ENCODE results near the gene GORAB. TPM values are rescaled to one million over a fixed set of nuclear protein-coding genes. Genes with fewer than 3 reads are reported as not detected.

The GORAB gene
- total and polyA plus RNA-seq, 12 donors, result 5.6 to 14.4 (median 9.4) TPM

DNA sequence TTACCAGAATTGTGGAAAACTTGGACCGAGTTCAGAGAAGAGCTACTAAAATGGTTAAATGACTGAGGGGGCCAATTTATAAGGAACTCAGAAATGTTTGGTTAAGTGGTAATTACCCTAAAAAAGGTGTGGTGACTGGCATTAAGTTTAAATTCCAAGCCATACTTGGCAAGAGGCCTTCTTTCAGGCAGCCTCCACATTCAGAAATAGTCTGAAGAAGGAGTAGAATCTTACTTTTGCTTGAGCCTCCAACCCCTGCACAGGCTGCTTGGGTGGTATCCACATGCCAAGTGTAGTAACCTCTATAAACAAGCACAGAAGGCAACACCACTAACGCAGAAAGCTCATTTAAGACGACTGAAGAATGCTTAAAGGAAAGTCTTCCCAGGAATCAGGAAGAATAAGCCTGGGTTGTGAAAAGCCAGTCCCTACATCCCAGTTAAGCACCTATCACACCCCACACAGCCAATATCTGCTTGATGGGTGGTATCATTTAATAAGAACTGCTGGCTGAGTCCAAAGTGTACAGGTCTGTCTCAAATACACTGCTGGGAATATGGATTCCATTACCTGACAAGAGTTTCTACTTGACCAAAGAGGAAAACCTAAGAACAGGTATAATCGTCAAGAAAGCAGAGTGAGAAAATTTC, 13.7 kb upstream of the GORAB start:
- no peaks in the 10 kb centered on the region for H3K9me3 ChIP-seq
- H3K36me3 ChIP-seq, result no peaks in the 10 kb centered on the region
- peaks cover 0 to 7% (median 0%) of the 10 kb centered on the region in 9 donors for H3K4me1 ChIP-seq
- H3K27ac ChIP-seq, result no peak overlapping the region
- intact Hi-C loops (cut with DNase I), result no loop called here
- no peak for ATAC-seq
- no peak overlapping the region for H3K4me3 ChIP-seq
- DNase-seq, result no peak
- WGBS, 2 donors, result 88 to 93% methylated on average over 4 of the region's 4 CpGs
- peaks cover 0 to 4% (median 0%) of the 10 kb centered on the region in 7 donors for H3K27me3 ChIP-seq
- TF ChIP-seq, protein P1, sequence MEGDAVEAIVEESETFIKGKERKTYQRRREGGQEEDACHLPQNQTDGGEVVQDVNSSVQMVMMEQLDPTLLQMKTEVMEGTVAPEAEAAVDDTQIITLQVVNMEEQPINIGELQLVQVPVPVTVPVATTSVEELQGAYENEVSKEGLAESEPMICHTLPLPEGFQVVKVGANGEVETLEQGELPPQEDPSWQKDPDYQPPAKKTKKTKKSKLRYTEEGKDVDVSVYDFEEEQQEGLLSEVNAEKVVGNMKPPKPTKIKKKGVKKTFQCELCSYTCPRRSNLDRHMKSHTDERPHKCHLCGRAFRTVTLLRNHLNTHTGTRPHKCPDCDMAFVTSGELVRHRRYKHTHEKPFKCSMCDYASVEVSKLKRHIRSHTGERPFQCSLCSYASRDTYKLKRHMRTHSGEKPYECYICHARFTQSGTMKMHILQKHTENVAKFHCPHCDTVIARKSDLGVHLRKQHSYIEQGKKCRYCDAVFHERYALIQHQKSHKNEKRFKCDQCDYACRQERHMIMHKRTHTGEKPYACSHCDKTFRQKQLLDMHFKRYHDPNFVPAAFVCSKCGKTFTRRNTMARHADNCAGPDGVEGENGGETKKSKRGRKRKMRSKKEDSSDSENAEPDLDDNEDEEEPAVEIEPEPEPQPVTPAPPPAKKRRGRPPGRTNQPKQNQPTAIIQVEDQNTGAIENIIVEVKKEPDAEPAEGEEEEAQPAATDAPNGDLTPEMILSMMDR (IDR thresholded peaks at IDR 0.05), result no peak

- Histone ChIP-seq H3K27ac (no peak overlapping the region), H3K4me3 (no peak overlapping the region), H3K27me3 (peaks cover 0 to 4% (median 0%) of the 10 kb centered on the region in 7 donors), H3K4me1 (peaks cover 0 to 7% (median 0%) of the 10 kb centered on the region in 9 donors), H3K9me3 (no peaks in the 10 kb centered on the region), H3K36me3 (no peaks in the 10 kb centered on the region)
- ATAC-seq, result no peak
- DNase-seq, result no peak
- TF ChIP-seq, protein P1 (IDR thresholded peaks at IDR 0.05), result no peak
- WGBS, 2 donors, result 91 to 94% methylated on average over 3 of the region's 3 CpGs
- intact Hi-C loops (cut with DNase I), result no loop called here
These were observed 13.0 kb upstream of the GORAB start for GRCh38 chr1:170518965-170519364.

DNA sequence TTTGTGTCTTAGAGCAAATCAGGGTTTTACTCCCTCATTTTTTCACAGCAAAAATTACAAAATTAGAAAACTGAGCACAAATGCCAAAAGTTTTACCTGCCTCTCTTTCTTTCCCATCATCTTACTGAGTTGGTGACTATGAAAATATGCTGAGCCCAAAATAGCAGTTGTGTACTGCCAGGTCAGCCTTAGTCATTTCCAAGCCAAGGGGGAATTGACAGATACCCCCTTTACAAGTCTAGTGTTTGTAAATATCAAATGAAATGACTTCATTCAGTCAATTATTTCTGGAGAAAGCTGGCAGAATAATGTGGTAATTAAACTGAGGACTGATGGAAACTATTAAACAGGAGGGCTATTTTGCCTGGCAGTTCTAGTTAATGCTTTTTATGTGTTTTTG, 11.4 kb upstream of the GORAB start:
- no peak for ATAC-seq
- DNase-seq, result no peak
- Histone ChIP-seq H3K27ac (no peak overlapping the region), H3K4me3 (no peak overlapping the region), H3K4me1 (peaks cover 0 to 7% (median 0%) of the 10 kb centered on the region in 9 donors), H3K27me3 (peaks cover 0 to 4% (median 0%) of the 10 kb centered on the region in 7 donors), H3K36me3 (no peaks in the 10 kb centered on the region), H3K9me3 (no peaks in the 10 kb centered on the region)
- TF ChIP-seq, protein P1 (IDR thresholded peaks at IDR 0.05), result no peak
- intact Hi-C loops (cut with DNase I), result no loop called here

- intact Hi-C loops (cut with DNase I), result no loop called here
- Histone ChIP-seq H3K27me3 (peaks cover 0 to 4% (median 0%) of the 10 kb centered on the region in 7 donors), H3K36me3 (no peaks in the 10 kb centered on the region), H3K9me3 (no peaks in the 10 kb centered on the region), H3K27ac (no peak overlapping the region), H3K4me3 (no peak overlapping the region), H3K4me1 (peaks cover 0 to 7% (median 0%) of the 10 kb centered on the region in 9 donors)
- ATAC-seq (no peak), DNase-seq (no peak)
- TF ChIP-seq, protein P1 (IDR thresholded peaks at IDR 0.05), result no peak
These were observed 10.1 kb upstream of the GORAB start for GRCh38 chr1:170521818-170522217.
